Calu3 (cell line): ENCODE data around the gene DGUOK. TPM values are rescaled to one million over a fixed set of nuclear protein-coding genes. Genes with fewer than 3 reads are reported as not detected.
A peak's percentile ranks its signal among the peaks of the same experiment; 100 is the strongest.
"Not testable (repeated sequence)": the region's sequence is repeated elsewhere in the genome, so short reads cannot be mapped to it uniquely, and the experiment has no call there.

Experiments used
- Bru-seq: library from RNA; stranded (reverse); fragments of 400-500 nt; gene quantifications from one replicate; lab custom pipeline; 2021; lab: Mats Ljungman, UMichigan
- BruChase-seq, 2 experiments: library from RNA; stranded (reverse); fragments of 400-500 nt; gene quantifications; one replicate each; lab custom pipeline; 2021; lab: Mats Ljungman, UMichigan
- BruUV-seq: library from RNA; stranded (reverse); fragments of 400-500 nt; replicated peaks from 2 replicates; lab custom pipeline; 2021; lab: Mats Ljungman, UMichigan
- CTCF ChIA-PET: fragments of 300-600 bp; sonication (Branson Sonifier 250); formaldehyde crosslinking; loops from one replicate; lab custom pipeline; 2022; ENCODE audit warnings: antibody characterized with exemption; lab: Charles Lee
- DNase-seq: peaks from one replicate; pipeline ENCODE4 v3.0.0; 2022
- H3K27ac Mint-ChIP-seq: one replicate; pipeline ENCODE4 v1.8.0; 2022; ENCODE audit warnings: mixed read lengths; ENCODE audit not compliant: unreplicated experiment
- H3K27me3 Mint-ChIP-seq: one replicate; pipeline ENCODE4 v1.8.0; 2022; ENCODE audit warnings: mixed read lengths; ENCODE audit not compliant: unreplicated experiment
- H3K36me3 Mint-ChIP-seq: one replicate; pipeline ENCODE4 v1.8.0; 2022; ENCODE audit warnings: mild to moderate bottlenecking, moderate library complexity, mixed read lengths; ENCODE audit not compliant: insufficient read depth, unreplicated experiment
- H3K4me1 Mint-ChIP-seq: one replicate; pipeline ENCODE4 v1.8.0; 2022; ENCODE audit warnings: mild to moderate bottlenecking, low read depth, mixed read lengths; ENCODE audit not compliant: unreplicated experiment
- H3K4me3 Mint-ChIP-seq: one replicate; pipeline ENCODE4 v1.8.0; 2022; ENCODE audit warnings: mild to moderate bottlenecking, low read depth, moderate library complexity, mixed read lengths; ENCODE audit not compliant: unreplicated experiment
- H3K9me3 Mint-ChIP-seq: one replicate; pipeline ENCODE4 v1.8.0; 2022; ENCODE audit warnings: low read depth, mixed read lengths; ENCODE audit not compliant: unreplicated experiment
- CTCF ChIP-seq: fragments of 200-600 bp; IDR thresholded peaks from one replicate; pipeline ENCODE4 v1.8.0; 2022; ENCODE audit warnings: antibody characterized with exemption; ENCODE audit not compliant: unreplicated experiment
- intact Hi-C: fragments of 100-400 bp; cut with micrococcal nuclease; formaldehyde crosslinking; loops from one replicate; pipeline ENCODE4 v1.10.0; 2022; ENCODE audit not compliant: unreplicated experiment
- long read RNA-seq: library from polyadenylated mRNA; stranded (forward); transcript quantifications from one replicate; pipeline ENCODE4 v2.0.0, GENCODE V29; 2022
- total RNA-seq: library from RNA; stranded (reverse); gene quantifications from 2 replicates; pipeline ENCODE4 v1.2.3, GENCODE V29; 2022

Gene DGUOK
- total RNA-seq (78.6 and 82.8 TPM in 2 replicates), Bru-seq, nascent RNA (percentile 95 among the genes with signal in this experiment), BruChase-seq, experiment 1, labeled RNA remaining after a 6-hour chase (percentile 87 among the genes with signal in this experiment), BruChase-seq, experiment 2, labeled RNA remaining after a 2-hour chase (percentile 81 among the genes with signal in this experiment)
- long read RNA-seq, transcript DGUOK-202 (5 exons, 880 nt) = minor isoform, 30 of 244 reads
- long read RNA-seq, transcript DGUOK-203 (4 exons, 703 nt) = major isoform, 79 of 244 reads
- long read RNA-seq, transcript DGUOK-201 (7 exons, 1,144 nt) = minor isoform, 29 of 244 reads
- long read RNA-seq, transcript DGUOK-208 (6 exons, 1,029 nt) = minor isoform, 37 of 244 reads
- long read RNA-seq, partial matches to known transcripts = 4 of 244 reads
- long read RNA-seq, other reads (novel, unspliced or antisense) = 65 of 244 reads

- no TSS peak for BruUV-seq
- Mint-ChIP-seq H3K4me3 (peak within 1 kb of the TSS; percentile 68), H3K27ac (peak within 1 kb of the TSS; percentile 91), H3K9me3 (no peaks in the 10 kb centered on the region), H3K36me3 (peaks cover 43% of the 10 kb centered on the region), H3K27me3 (no peaks in the 10 kb centered on the region), H3K4me1 (peaks cover 43% of the 10 kb centered on the region)
- CTCF ChIA-PET = interaction anchor here (1.4 kb wide), 1 partner anchor 60 kb away, joined by 5 read pairs; no protein-coding TSS in a partner anchor
- no peak for TF ChIP-seq CTCF
- DNase-seq = peak; percentile 96
- intact Hi-C loops = loop anchor here (1.0 kb wide), 1 partner anchor 57 kb away; no protein-coding TSS in a partner anchor
Measured at GRCh38 chr2:73926493-73927327, at the start of gene DGUOK. Gene DGUOK (plus strand): TSS chr2:73926880. CDS start chr2:73926911, 31 bp downstream.

GRCh38 chr2:73877071-73877802 is 49.4 kb upstream of the DGUOK start:
- Mint-ChIP-seq H3K4me1 (no peaks in the 10 kb centered on the region), H3K4me3 (no peak overlapping the region), H3K27me3 (no peaks in the 10 kb centered on the region), H3K36me3 (no peaks in the 10 kb centered on the region), H3K9me3 (no peaks in the 10 kb centered on the region), H3K27ac (no peak overlapping the region)
- CTCF ChIA-PET = no interaction called here
- TF ChIP-seq CTCF = no peak
- no peak for DNase-seq
- no TSS peak for BruUV-seq
- intact Hi-C loops = no loop called here

- H3K9me3 Mint-ChIP-seq, BruUV-seq, intact Hi-C loops, H3K36me3 Mint-ChIP-seq, H3K4me1 Mint-ChIP-seq, H3K4me3 Mint-ChIP-seq, H3K27me3 Mint-ChIP-seq, H3K27ac Mint-ChIP-seq, DNase-seq: not testable (repeated sequence)
- CTCF ChIA-PET = interaction anchor here (0.7 kb wide), 1 partner anchor 624 kb away, joined by 3 read pairs; no protein-coding TSS in a partner anchor
Measured at GRCh38 chr2:73877984-73878383, 48.7 kb upstream of the DGUOK start.

- Mint-ChIP-seq H3K36me3 (no peaks in the 10 kb centered on the region), H3K27me3 (no peaks in the 10 kb centered on the region), H3K9me3 (no peaks in the 10 kb centered on the region), H3K27ac (no peak overlapping the region), H3K4me3 (no peak overlapping the region), H3K4me1 (no peaks in the 10 kb centered on the region)
- BruUV-seq = no TSS peak
- intact Hi-C loops = no loop called here
- CTCF ChIA-PET = no interaction called here
- no peak for DNase-seq
- no peak for TF ChIP-seq CTCF
Measured at GRCh38 chr2:73885406-73885805, 41.3 kb upstream of the DGUOK start.
